Hepatocyte (in vitro differentiated cells): ENCODE measurements around the gene DGKI. TPM values are rescaled to one million over a fixed set of nuclear protein-coding genes. Genes with fewer than 3 reads are reported as not detected.

Experiments
- DNase-seq: peaks from one replicate; pipeline ENCODE4 v3.0.0-alpha.2; 2016; ENCODE audit warnings: low spot score
- H2AFZ ChIP-seq: fragments of 200-600 bp; sonication (generic); 2 replicates; pipeline ENCODE4 v1.6.0; 2016; ENCODE audit warnings: antibody characterized with exemption, mild to moderate bottlenecking
- H3K27ac ChIP-seq: fragments of 200-600 bp; sonication (generic); 2 replicates; pipeline ENCODE4 v1.5.1; 2016; ENCODE audit warnings: mild to moderate bottlenecking
- H3K27me3 ChIP-seq: fragments of 200-600 bp; sonication (generic); 2 replicates; pipeline ENCODE4 v1.6.1; 2016
- H3K36me3 ChIP-seq: fragments of 200-600 bp; sonication (generic); replicated peaks from 2 replicates; pipeline ENCODE4 v1.5.1; 2016; ENCODE audit warnings: low read depth; ENCODE audit not compliant: insufficient read depth
- H3K4me1 ChIP-seq: fragments of 200-600 bp; sonication (generic); 2 replicates; pipeline ENCODE4 v1.5.1; 2016; ENCODE audit warnings: mild to moderate bottlenecking, moderate library complexity; ENCODE audit not compliant: insufficient read depth
- H3K4me2 ChIP-seq: fragments of 200-600 bp; sonication (generic); 2 replicates; pipeline ENCODE4 v1.6.0; 2016
- H3K4me3 ChIP-seq: fragments of 200-600 bp; sonication (generic); 2 replicates; pipeline ENCODE4 v1.5.1; 2016; ENCODE audit warnings: mild to moderate bottlenecking
- H3K79me2 ChIP-seq: fragments of 200-600 bp; sonication (generic); 2 replicates; pipeline ENCODE4 v1.6.0; 2017; ENCODE audit warnings: mild to moderate bottlenecking
- H3K9me2 ChIP-seq: fragments of 200-600 bp; sonication (generic); replicated peaks from 2 replicates; pipeline ENCODE4 v1.6.0; 2017; ENCODE audit warnings: mild to moderate bottlenecking; ENCODE audit not compliant: insufficient read depth
- H3K9me3 ChIP-seq: fragments of 200-600 bp; sonication (generic); 2 replicates; pipeline ENCODE4 v1.5.1; 2016; ENCODE audit warnings: low read depth, mild to moderate bottlenecking
- H4K20me1 ChIP-seq: fragments of 200-600 bp; sonication (generic); 2 replicates; pipeline ENCODE4 v1.6.0; 2016; ENCODE audit warnings: mild to moderate bottlenecking; ENCODE audit not compliant: insufficient read depth, poor library complexity, severe bottlenecking
- CTCF ChIP-seq: fragments of 200-600 bp; sonication (generic); IDR thresholded peaks from 2 replicates; pipeline ENCODE4 v1.5.1; 2016; ENCODE audit warnings: antibody characterized with exemption, mild to moderate bottlenecking; ENCODE audit not compliant: poor library complexity
- EZH2 ChIP-seq: fragments of 200-600 bp; sonication (generic); IDR thresholded peaks from 2 replicates; pipeline ENCODE4 v1.6.1; 2016; ENCODE audit warnings: antibody characterized with exemption, mild to moderate bottlenecking, borderline replicate concordance
- EZH2phosphoT487 ChIP-seq: fragments of 200-600 bp; sonication (generic); IDR thresholded peaks from one replicate; pipeline ENCODE4 v1.6.1; 2018; ENCODE audit warnings: antibody characterized with exemption, mild to moderate bottlenecking, low read depth, moderate library complexity; ENCODE audit not compliant: unreplicated experiment, severe bottlenecking
- WGBS: methylation state at CpG from one replicate; pipeline ENCODE4 v1.1.6; 2016; ENCODE audit warnings: low lambda C conversion rate; ENCODE audit errors: missing lambda C conversion rate; 5-methylcytosine and 5-hydroxymethylcytosine counted together
- polyA plus RNA-seq: library from polyadenylated mRNA; unstranded; fragments of >200 nt; fragmentation: Nextera tagmentation; extraction: Ambion mirVana; gene quantifications from 2 replicates; pipeline ENCODE4 v1.2.1, GENCODE V29; 2016
- total RNA-seq: library from RNA; depleted of rRNA; stranded (reverse); fragments of >200 nt; gene quantifications from 2 replicates; pipeline ENCODE4 v1.2.3, GENCODE V29; 2014

Gene DGKI
- total and polyA plus RNA-seq, 2 experiments from 2014 or later = 0.47 to 1.8 TPM

- no peak overlapping the region for H3K27ac ChIP-seq
- no peaks in the 10 kb centered on the region for H3K36me3 ChIP-seq
- WGBS = 40% methylated on average over 4 of the region's 4 CpGs
- H3K9me2 ChIP-seq = no peaks in the 10 kb centered on the region
- TF ChIP-seq CTCF = no peak
- no peak overlapping the region for H3K4me2 ChIP-seq
- H3K27me3 ChIP-seq = no peaks in the 10 kb centered on the region
- no peak overlapping the region for H3K4me3 ChIP-seq
- no peaks in the 10 kb centered on the region for H4K20me1 ChIP-seq
- DNase-seq = no peak
- no peaks in the 10 kb centered on the region for H3K9me3 ChIP-seq
- H3K79me2 ChIP-seq = no peaks in the 10 kb centered on the region
- no peak overlapping the region for H2AFZ ChIP-seq
- no peaks in the 10 kb centered on the region for H3K4me1 ChIP-seq
These were observed 181.9 kb downstream of the DGKI start for GRCh38 chr7:137664846-137665245.

GRCh38 chr7:137661634-137662033, 185.1 kb downstream of the DGKI start:
- H3K79me2 ChIP-seq = no peaks in the 10 kb centered on the region
- no peak overlapping the region for H2AFZ ChIP-seq
- no peak overlapping the region for H3K27ac ChIP-seq
- no peaks in the 10 kb centered on the region for H3K9me3 ChIP-seq
- WGBS = 78% methylated on average over 4 of the region's 4 CpGs
- H4K20me1 ChIP-seq = no peaks in the 10 kb centered on the region
- DNase-seq = no peak
- no peaks in the 10 kb centered on the region for H3K4me1 ChIP-seq
- no peak overlapping the region for H3K4me2 ChIP-seq
- no peaks in the 10 kb centered on the region for H3K9me2 ChIP-seq
- no peaks in the 10 kb centered on the region for H3K36me3 ChIP-seq
- no peak overlapping the region for H3K4me3 ChIP-seq
- no peaks in the 10 kb centered on the region for H3K27me3 ChIP-seq
- TF ChIP-seq CTCF = no peak
- TF ChIP-seq EZH2 = no peak
- no peak for TF ChIP-seq EZH2phosphoT487

GRCh38 chr7:137658190-137658900, 188.4 kb downstream of the DGKI start:
- H3K4me1 ChIP-seq = no peaks in the 10 kb centered on the region
- H4K20me1 ChIP-seq = no peaks in the 10 kb centered on the region
- no peaks in the 10 kb centered on the region for H3K9me3 ChIP-seq
- no peaks in the 10 kb centered on the region for H3K36me3 ChIP-seq
- 71% methylated on average over 9 of the region's 9 CpGs for WGBS
- no peak for DNase-seq
- H3K4me2 ChIP-seq = no peak overlapping the region
- no peaks in the 10 kb centered on the region for H3K79me2 ChIP-seq
- TF ChIP-seq EZH2 (no peak), EZH2phosphoT487 (no peak), CTCF (no peak)
- no peaks in the 10 kb centered on the region for H3K9me2 ChIP-seq
- H2AFZ ChIP-seq = no peak overlapping the region
- no peaks in the 10 kb centered on the region for H3K27me3 ChIP-seq
- H3K27ac ChIP-seq = no peak overlapping the region
- no peak overlapping the region for H3K4me3 ChIP-seq
